Epithelial cell of proximal tubule (primary cell): ENCODE results near the gene EDN2. TPM values are rescaled to one million over a fixed set of nuclear protein-coding genes. Genes with fewer than 3 reads are reported as not detected.

Experiments
- DNase-seq: peaks from one replicate; pipeline ENCODE4 v3.0.0-alpha.2; 2011; ENCODE audit warnings: low read depth
- H3K4me3 ChIP-seq: 2 replicates; pipeline ENCODE4 v1.5.1; 2011; ENCODE audit warnings: low read depth, mild to moderate bottlenecking, low read length
- CTCF ChIP-seq: conservative IDR thresholded peaks from 2 replicates; pipeline ENCODE4 v1.5.1; 2012; ENCODE audit warnings: low read depth, mild to moderate bottlenecking, low read length
- total RNA-seq: library from RNA; depleted of rRNA; stranded (reverse); fragments of >200 nt; gene quantifications from 2 replicates; pipeline ENCODE4 v1.2.3, GENCODE V29; 2015

EDN2 gene
- total RNA-seq, 1 donor from 2014 or later, result 6.3 TPM

GRCh38 chr1:41432481-41433280 is 51.8 kb downstream of the EDN2 start:
- peak; percentile 40 for DNase-seq
- TF ChIP-seq CTCF, result peak; percentile 91
- peak overlapping the region; percentile 5 for H3K4me3 ChIP-seq

DNA sequence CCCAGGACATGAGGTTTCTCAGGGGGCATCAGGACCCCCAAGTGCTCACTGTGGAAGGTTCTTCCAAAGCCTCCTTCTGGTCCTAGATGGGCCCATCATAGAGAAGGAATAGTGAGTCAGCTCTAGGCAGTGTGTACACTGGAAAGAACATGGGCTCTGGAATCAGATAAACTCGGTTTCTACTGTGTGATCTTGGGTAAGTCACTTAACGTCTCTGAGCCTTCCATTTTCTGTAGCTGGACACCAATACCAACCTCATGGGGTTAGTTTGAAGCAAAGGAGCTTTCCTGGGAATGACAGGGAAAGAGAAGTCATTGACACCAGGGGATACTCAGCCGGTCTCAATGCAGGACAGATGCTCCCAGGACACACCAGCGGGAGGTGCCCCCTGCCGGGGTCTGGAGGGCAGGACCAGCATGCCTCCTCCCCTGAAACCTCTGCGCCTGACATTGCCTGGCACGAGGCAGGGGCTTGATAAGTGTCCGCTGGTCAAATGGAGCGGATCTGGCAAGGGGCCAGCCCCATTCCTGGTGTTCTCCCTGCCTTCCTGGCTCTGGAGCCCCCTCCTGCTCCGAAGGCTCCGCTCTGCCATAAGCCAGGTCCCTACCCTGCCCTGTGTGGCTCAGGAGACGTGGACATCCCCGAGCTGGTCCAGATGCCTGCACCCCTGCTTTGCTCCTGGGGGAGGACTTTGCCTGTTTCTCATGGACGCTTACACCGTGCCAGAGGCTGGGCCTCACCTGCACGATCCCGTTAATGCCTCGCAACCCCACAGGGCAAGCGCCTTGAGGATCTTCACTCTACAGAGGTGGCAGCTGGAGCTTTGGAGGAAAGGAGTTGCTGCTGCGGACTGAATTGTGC is 52.8 kb downstream of the EDN2 start:
- TF ChIP-seq CTCF, result no peak
- no peak for DNase-seq
- H3K4me3 ChIP-seq, result no peak overlapping the region

GRCh38 chr1:41430582-41430981 is 53.9 kb downstream of the EDN2 start:
- no peak for DNase-seq
- no peak overlapping the region for H3K4me3 ChIP-seq
- TF ChIP-seq CTCF, result no peak

DNA sequence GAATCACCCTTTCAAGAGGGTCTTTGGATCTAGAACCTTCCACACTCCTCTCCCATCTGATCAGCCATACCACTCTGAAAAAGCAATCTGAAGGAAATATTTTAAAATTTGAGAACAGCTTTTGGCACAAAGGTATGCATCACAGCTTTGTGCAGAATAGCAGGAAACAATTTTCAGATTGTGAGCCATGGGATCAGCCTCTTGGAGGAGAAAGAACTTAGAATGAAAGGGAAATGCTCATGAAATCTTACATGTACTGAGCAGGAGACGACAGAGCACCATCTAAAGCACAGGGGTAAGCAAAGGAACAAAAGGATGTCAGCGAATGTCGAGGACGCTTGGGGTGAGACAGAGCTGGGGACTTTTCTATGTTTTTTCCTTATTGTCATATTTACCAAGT is 54.4 kb downstream of the EDN2 start:
- no peak for TF ChIP-seq CTCF
- H3K4me3 ChIP-seq, result no peak overlapping the region
- no peak for DNase-seq

GRCh38 chr1:41429641-41430035 is 54.8 kb downstream of the EDN2 start:
- TF ChIP-seq CTCF, result no peak
- no peak for DNase-seq

More at GRCh38 chr1:41429641-41430035, 54.8 kb downstream of the EDN2 start:
- H3K4me3 ChIP-seq, result no peak overlapping the region

Other genes starting within 250 kb of the EDN2 start
- gene SCMH1, start 242.4 kb downstream of the EDN2 start, total RNA-seq, result 16.7 and 25.5 TPM in 2 replicates
- 0.52 and 0.72 TPM in 2 replicates for gene FOXO6, start 123.2 kb downstream of the EDN2 start, total RNA-seq